Endodermal cell (in vitro differentiated cells): ENCODE data around the gene PLEKHG4. TPM values are rescaled to one million over a fixed set of nuclear protein-coding genes. Genes with fewer than 3 reads are reported as not detected.

Experiments used
- DNase-seq: peaks from one replicate; pipeline ENCODE4 v3.0.0-alpha.2; 2017
- H3K27ac ChIP-seq: 2 replicates; pipeline ENCODE4 v1.5.1; 2013; ENCODE audit warnings: mild to moderate bottlenecking, low read depth, low read length, moderate library complexity
- H3K27me3 ChIP-seq: 2 replicates; pipeline ENCODE4 v1.6.1; 2013; ENCODE audit warnings: mild to moderate bottlenecking, low read length, moderate library complexity; ENCODE audit not compliant: insufficient read depth, control insufficient read depth, poor library complexity, severe bottlenecking
- H3K36me3 ChIP-seq: 2 replicates; pipeline ENCODE4 v1.7.0; 2013; ENCODE audit warnings: mild to moderate bottlenecking, low read length, moderate library complexity; ENCODE audit not compliant: control insufficient read depth, insufficient read depth
- H3K4me1 ChIP-seq: one replicate; pipeline ENCODE4 v1.7.0; 2013; ENCODE audit warnings: low read length; ENCODE audit not compliant: control insufficient read depth, insufficient read depth
- H3K4me3 ChIP-seq: 2 replicates; pipeline ENCODE4 v1.5.1; 2013; ENCODE audit warnings: mild to moderate bottlenecking, low read length, moderate library complexity
- H3K9ac ChIP-seq: 2 replicates; pipeline ENCODE4 v1.6.1; 2013; ENCODE audit warnings: mild to moderate bottlenecking, low read length, moderate library complexity; ENCODE audit not compliant: poor library complexity, severe bottlenecking; ENCODE audit errors: extremely low read depth
- H3K9me3 ChIP-seq: 2 replicates; pipeline ENCODE4 v1.6.1; 2013; ENCODE audit warnings: mild to moderate bottlenecking, low read length, moderate library complexity; ENCODE audit not compliant: control insufficient read depth
- H3K27ac Mint-ChIP-seq: 2 replicates; pipeline ENCODE4 v1.8.0; 2020; ENCODE audit warnings: mixed read lengths
- H3K27me3 Mint-ChIP-seq: 2 replicates; pipeline ENCODE4 v1.8.0; 2021; ENCODE audit warnings: mild to moderate bottlenecking, mixed read lengths; ENCODE audit not compliant: insufficient read depth
- H3K36me3 Mint-ChIP-seq: 2 replicates; pipeline ENCODE4 v1.8.0; 2020; ENCODE audit warnings: low read depth, mixed read lengths
- H3K4me1 Mint-ChIP-seq: 2 replicates; pipeline ENCODE4 v1.8.0; 2020; ENCODE audit warnings: mixed read lengths
- H3K4me3 Mint-ChIP-seq: 2 replicates; pipeline ENCODE4 v1.8.0; 2020; ENCODE audit warnings: mild to moderate bottlenecking, moderate library complexity, mixed read lengths
- H3K9me3 Mint-ChIP-seq: 2 replicates; pipeline ENCODE4 v1.8.0; 2020; ENCODE audit warnings: mild to moderate bottlenecking, mixed read lengths
- WGBS, 2 experiments: methylation state at CpG; one replicate each; pipeline versions ENCODE4 v1.1.5 to v1.1.7; 2013; ENCODE audit warnings: missing lambda C conversion rate in 2 of 2, mixed read lengths in 1 of 2; ENCODE audit not compliant: insufficient coverage in 1 of 2, insufficient read length in 1 of 2; 5-methylcytosine and 5-hydroxymethylcytosine counted together
- total RNA-seq, 2 donors: library from RNA; stranded (reverse); fragmentation: NEBNext Ultra II Directional in 1 of 2; extraction: Animal tissue kit (Norgen Biotek cat#: 25700) in 1 of 2; gene quantifications; 2 replicates in 1 of 2; 3 replicates in 1 of 2; pipeline ENCODE4 v1.2.1, GENCODE V29; 2021
- TF ChIP-seq, protein P1 (sequence below): fragments of 200-600 bp; sonication (generic); conservative IDR thresholded peaks from 2 replicates; pipeline ENCODE4 v1.5.0; 2021; ENCODE audit warnings: antibody characterized with exemption, mild to moderate bottlenecking

The PLEKHG4 gene
- total RNA-seq, 2 donors from 2014 or later: 10.5 to 12.4 TPM

DNA sequence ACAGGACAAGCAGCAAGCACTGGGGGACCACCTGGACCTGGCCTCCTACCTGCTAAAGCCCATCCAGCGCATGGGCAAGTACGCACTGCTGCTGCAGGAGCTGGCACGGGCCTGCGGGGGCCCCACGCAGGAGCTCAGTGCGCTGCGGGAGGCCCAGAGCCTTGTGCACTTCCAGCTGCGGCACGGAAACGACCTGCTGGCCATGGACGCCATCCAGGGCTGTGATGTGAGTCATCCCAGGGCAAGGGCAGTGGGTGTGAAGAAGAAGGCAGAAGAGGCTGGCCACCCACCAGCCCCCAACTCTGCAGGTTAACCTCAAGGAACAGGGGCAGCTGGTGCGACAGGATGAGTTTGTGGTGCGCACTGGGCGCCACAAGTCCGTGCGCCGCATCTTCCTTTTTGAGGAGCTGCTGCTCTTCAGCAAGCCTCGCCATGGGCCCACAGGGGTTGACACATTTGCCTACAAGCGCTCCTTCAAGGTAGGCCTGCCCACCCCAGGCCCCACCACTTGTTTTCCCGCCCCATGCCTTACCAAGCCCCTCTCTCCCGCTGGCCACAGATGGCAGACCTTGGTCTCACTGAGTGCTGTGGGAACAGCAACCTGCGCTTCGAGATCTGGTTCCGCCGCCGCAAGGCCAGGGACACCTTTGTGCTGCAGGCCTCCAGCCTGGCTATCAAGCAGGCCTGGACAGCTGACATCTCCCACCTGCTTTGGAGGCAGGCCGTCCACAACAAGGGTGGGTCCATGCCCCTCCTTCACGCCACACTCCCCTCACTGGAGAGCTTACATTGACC, 7.3 kb downstream of the PLEKHG4 start:
- Histone ChIP-seq H3K9ac (no peak overlapping the region), H3K4me3 (no peak overlapping the region), H3K36me3 (no peaks in the 10 kb centered on the region), H3K27me3 (no peaks in the 10 kb centered on the region), H3K9me3 (no peaks in the 10 kb centered on the region), H3K27ac (no peak overlapping the region), H3K4me1 (no peaks in the 10 kb centered on the region)
- H3K4me1 Mint-ChIP-seq: peaks cover 2% of the 10 kb centered on the region
- no peaks in the 10 kb centered on the region for H3K27me3 Mint-ChIP-seq
- TF ChIP-seq, protein P1, sequence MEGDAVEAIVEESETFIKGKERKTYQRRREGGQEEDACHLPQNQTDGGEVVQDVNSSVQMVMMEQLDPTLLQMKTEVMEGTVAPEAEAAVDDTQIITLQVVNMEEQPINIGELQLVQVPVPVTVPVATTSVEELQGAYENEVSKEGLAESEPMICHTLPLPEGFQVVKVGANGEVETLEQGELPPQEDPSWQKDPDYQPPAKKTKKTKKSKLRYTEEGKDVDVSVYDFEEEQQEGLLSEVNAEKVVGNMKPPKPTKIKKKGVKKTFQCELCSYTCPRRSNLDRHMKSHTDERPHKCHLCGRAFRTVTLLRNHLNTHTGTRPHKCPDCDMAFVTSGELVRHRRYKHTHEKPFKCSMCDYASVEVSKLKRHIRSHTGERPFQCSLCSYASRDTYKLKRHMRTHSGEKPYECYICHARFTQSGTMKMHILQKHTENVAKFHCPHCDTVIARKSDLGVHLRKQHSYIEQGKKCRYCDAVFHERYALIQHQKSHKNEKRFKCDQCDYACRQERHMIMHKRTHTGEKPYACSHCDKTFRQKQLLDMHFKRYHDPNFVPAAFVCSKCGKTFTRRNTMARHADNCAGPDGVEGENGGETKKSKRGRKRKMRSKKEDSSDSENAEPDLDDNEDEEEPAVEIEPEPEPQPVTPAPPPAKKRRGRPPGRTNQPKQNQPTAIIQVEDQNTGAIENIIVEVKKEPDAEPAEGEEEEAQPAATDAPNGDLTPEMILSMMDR: no peak
- no peak overlapping the region for H3K27ac Mint-ChIP-seq
- DNase-seq: no peak
- H3K36me3 Mint-ChIP-seq: no peaks in the 10 kb centered on the region
- WGBS, 2 experiments: 95% methylated on average over 26 to 28 of the region's 28 CpGs
- H3K4me3 Mint-ChIP-seq: no peak overlapping the region
- no peaks in the 10 kb centered on the region for H3K9me3 Mint-ChIP-seq

DNA sequence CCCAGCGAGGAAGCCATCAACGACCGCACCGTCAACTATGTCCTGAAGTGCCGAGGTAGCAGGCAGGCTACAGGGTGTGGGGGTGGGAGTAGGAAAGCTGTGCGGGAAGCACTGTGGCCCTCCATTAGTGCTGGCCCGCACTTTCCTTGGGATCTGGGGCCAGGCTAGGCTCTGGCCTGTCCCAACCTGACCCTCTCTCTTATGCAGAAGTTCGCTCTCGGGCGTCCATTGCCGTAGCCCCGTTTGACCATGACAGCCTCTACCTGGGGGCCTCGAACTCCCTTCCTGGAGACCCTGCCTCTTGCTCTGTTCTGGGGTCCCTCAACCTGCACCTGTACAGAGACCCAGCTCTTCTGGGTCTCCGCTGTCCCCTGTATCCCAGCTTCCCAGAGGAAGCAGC, 8.6 kb downstream of the PLEKHG4 start:
- H3K27ac Mint-ChIP-seq: no peak overlapping the region
- H3K9ac ChIP-seq: no peak overlapping the region
- H3K4me1 ChIP-seq: no peaks in the 10 kb centered on the region
- no peaks in the 10 kb centered on the region for H3K27me3 ChIP-seq
- H3K36me3 Mint-ChIP-seq: no peaks in the 10 kb centered on the region
- H3K27me3 Mint-ChIP-seq: peaks cover 4% of the 10 kb centered on the region
- DNase-seq: no peak
- no peaks in the 10 kb centered on the region for H3K9me3 Mint-ChIP-seq
- no peaks in the 10 kb centered on the region for H3K9me3 ChIP-seq
- no peaks in the 10 kb centered on the region for H3K36me3 ChIP-seq
- no peak overlapping the region for H3K27ac ChIP-seq
- H3K4me3 Mint-ChIP-seq: no peak overlapping the region
- TF ChIP-seq, protein P1: no peak
- no peak overlapping the region for H3K4me3 ChIP-seq
- peaks cover 2% of the 10 kb centered on the region for H3K4me1 Mint-ChIP-seq
- WGBS, 2 experiments: 93 to 100% methylated on average over 8 to 14 of the region's 14 CpGs

DNA sequence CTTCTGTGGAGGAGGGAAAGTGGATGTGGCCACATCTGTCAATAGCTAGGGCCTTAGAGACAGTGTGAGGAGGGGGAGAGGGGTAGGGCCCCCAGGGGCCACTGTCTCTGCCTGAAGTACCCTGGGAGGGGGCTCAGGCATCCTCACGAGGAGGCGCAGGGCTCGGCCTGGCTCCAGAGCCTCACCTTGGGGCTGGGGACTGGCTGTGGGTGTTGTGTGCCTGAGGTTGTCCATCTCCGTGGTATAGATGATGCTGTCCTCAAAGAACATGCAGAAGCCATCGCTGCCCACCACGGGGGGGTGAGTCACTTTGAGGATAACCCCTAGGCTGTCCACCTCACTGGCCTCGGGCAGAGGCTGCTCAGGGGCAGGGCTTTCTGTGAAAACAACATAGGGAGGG, 12.1 kb downstream of the PLEKHG4 start:
- WGBS, 2 experiments: 76 to 89% methylated on average over 4 to 7 of the region's 7 CpGs
- Histone ChIP-seq H3K27ac (no peak overlapping the region), H3K36me3 (no peaks in the 10 kb centered on the region), H3K4me1 (no peaks in the 10 kb centered on the region), H3K9ac (no peak overlapping the region), H3K9me3 (no peaks in the 10 kb centered on the region), H3K4me3 (no peak overlapping the region), H3K27me3 (no peaks in the 10 kb centered on the region)
- peaks cover 3% of the 10 kb centered on the region for H3K4me1 Mint-ChIP-seq
- H3K9me3 Mint-ChIP-seq: no peaks in the 10 kb centered on the region
- H3K4me3 Mint-ChIP-seq: no peak overlapping the region
- H3K36me3 Mint-ChIP-seq: no peaks in the 10 kb centered on the region
- peak; percentile 36 for DNase-seq
- H3K27ac Mint-ChIP-seq: no peak overlapping the region
- TF ChIP-seq, protein P1: no peak
- H3K27me3 Mint-ChIP-seq: peaks cover 22% of the 10 kb centered on the region
